WERI-Rb-1 (cell line): ENCODE data around the gene CADM4.

Experiments used
- DNase-seq: peaks from one replicate; pipeline ENCODE4 v3.0.0-alpha.2; 2020
- H3K27ac ChIP-seq: fragments of 250-450 bp; sonication (Bioruptor Pico); 2 replicates; pipeline ENCODE4 v1.5.1; 2020; ENCODE audit warnings: mild to moderate bottlenecking, moderate library complexity
- H3K27me3 ChIP-seq: fragments of 250-450 bp; sonication (Bioruptor Pico); 2 replicates; pipeline ENCODE4 v1.5.1; 2021; ENCODE audit warnings: mild to moderate bottlenecking, low read depth, moderate library complexity; ENCODE audit not compliant: insufficient read depth, severe bottlenecking
- H3K36me3 ChIP-seq: fragments of 250-450 bp; sonication (Bioruptor Pico); 2 replicates; pipeline ENCODE4 v1.5.1; 2020; ENCODE audit warnings: mild to moderate bottlenecking, moderate library complexity
- H3K4me3 ChIP-seq: 2 replicates; pipeline ENCODE4 v1.5.1; 2011; ENCODE audit warnings: low read depth, mild to moderate bottlenecking, control low read depth, low read length
- H3K9me3 ChIP-seq: fragments of 250-450 bp; sonication (Bioruptor Pico); 2 replicates; pipeline ENCODE4 v1.5.1; 2021; ENCODE audit warnings: mild to moderate bottlenecking, moderate library complexity; ENCODE audit not compliant: severe bottlenecking
- CTCF ChIP-seq: IDR thresholded peaks from 2 replicates; pipeline ENCODE4 v1.5.1; 2011; ENCODE audit warnings: low read depth, mild to moderate bottlenecking, control low read depth, inconsistent platforms, low read length

Gene CADM4

GRCh38 chr19:43649514-43649913, 9.9 kb upstream of the CADM4 start:
- DNase-seq: no peak
- H3K4me3 ChIP-seq: no peak overlapping the region
- TF ChIP-seq CTCF: no peak
- no peaks in the 10 kb centered on the region for H3K36me3 ChIP-seq
- H3K27me3 ChIP-seq: no peaks in the 10 kb centered on the region
- H3K27ac ChIP-seq: no peak overlapping the region
- no peaks in the 10 kb centered on the region for H3K9me3 ChIP-seq

DNA sequence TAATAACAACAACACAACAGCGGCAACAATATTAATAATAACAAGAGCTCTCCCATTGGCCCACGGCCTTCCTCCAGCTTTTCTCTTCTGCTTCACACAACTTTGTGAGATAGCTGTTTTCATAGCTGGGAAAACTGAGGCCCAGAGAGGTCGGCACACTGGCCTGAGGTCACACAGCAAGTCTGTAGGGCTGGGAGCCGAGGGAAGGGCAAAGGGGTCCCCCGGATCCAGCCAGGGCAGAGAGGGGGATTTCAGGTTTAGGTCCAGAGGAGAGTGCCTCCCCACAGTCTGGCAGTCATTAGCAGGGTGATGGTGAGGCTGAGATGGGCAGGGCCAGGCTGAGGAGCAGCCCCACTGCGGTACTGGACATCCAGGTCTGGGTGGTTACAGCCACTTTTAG, 9.0 kb upstream of the CADM4 start:
- H3K27me3 ChIP-seq: no peaks in the 10 kb centered on the region
- H3K9me3 ChIP-seq: no peaks in the 10 kb centered on the region
- DNase-seq: no peak
- no peak overlapping the region for H3K27ac ChIP-seq
- H3K4me3 ChIP-seq: no peak overlapping the region
- no peaks in the 10 kb centered on the region for H3K36me3 ChIP-seq
- TF ChIP-seq CTCF: no peak

GRCh38 chr19:43644181-43644580, 4.5 kb upstream of the CADM4 start:
- TF ChIP-seq CTCF: no peak

GRCh38 chr19:43643326-43643725, 3.7 kb upstream of the CADM4 start:
- H3K36me3 ChIP-seq: no peaks in the 10 kb centered on the region
- no peaks in the 10 kb centered on the region for H3K27me3 ChIP-seq
- DNase-seq: no peak
- no peaks in the 10 kb centered on the region for H3K9me3 ChIP-seq
- H3K27ac ChIP-seq: no peak overlapping the region
- no peak for TF ChIP-seq CTCF
- no peak overlapping the region for H3K4me3 ChIP-seq

More at GRCh38 chr19:43644181-43644580, 4.5 kb upstream of the CADM4 start:
- Histone ChIP-seq H3K27ac (no peak overlapping the region), H3K9me3 (no peaks in the 10 kb centered on the region), H3K27me3 (no peaks in the 10 kb centered on the region), H3K36me3 (no peaks in the 10 kb centered on the region), H3K4me3 (no peak overlapping the region)
- no peak for DNase-seq

GRCh38 chr19:43642531-43642930, 2.9 kb upstream of the CADM4 start:
- TF ChIP-seq CTCF: no peak
- H3K27ac ChIP-seq: no peak overlapping the region
- H3K27me3 ChIP-seq: no peaks in the 10 kb centered on the region
- no peaks in the 10 kb centered on the region for H3K36me3 ChIP-seq
- no peak for DNase-seq
- H3K9me3 ChIP-seq: no peaks in the 10 kb centered on the region
- no peak overlapping the region for H3K4me3 ChIP-seq

GRCh38 chr19:43641333-43641732, 1.7 kb upstream of the CADM4 start:
- no peaks in the 10 kb centered on the region for H3K36me3 ChIP-seq
- H3K9me3 ChIP-seq: no peaks in the 10 kb centered on the region
- no peak overlapping the region for H3K4me3 ChIP-seq
- H3K27ac ChIP-seq: no peak overlapping the region
- no peak for DNase-seq
- no peaks in the 10 kb centered on the region for H3K27me3 ChIP-seq
- no peak for TF ChIP-seq CTCF
